H1 (cell line): ENCODE results near the gene RIPOR3.

Experiments
- BACH1 ChIP-seq: IDR thresholded peaks from 2 replicates; pipeline ENCODE4 v1.6.1; 2012; ENCODE audit warnings: low read length, improper control_type of control experiment
- CREB1 ChIP-seq: IDR thresholded peaks from 2 replicates; pipeline ENCODE4 v1.6.1; 2012; ENCODE audit warnings: inconsistent platforms
- EZH2 ChIP-seq: fragments of 200-600 bp; sonication (generic); IDR thresholded peaks from 2 replicates; pipeline ENCODE4 v1.7.1; 2012; ENCODE audit warnings: low read depth, mild to moderate bottlenecking, moderate library complexity, low read length, inconsistent platforms; ENCODE audit not compliant: severe bottlenecking
- HDAC6 ChIP-seq: IDR thresholded peaks from one replicate; pipeline ENCODE4 v1.7.1; 2012; ENCODE audit warnings: low read depth, mild to moderate bottlenecking, inconsistent platforms, low read length, moderate library complexity
- JUND ChIP-seq: IDR thresholded peaks from 2 replicates; pipeline ENCODE4 v1.6.1; 2011; ENCODE audit warnings: mild to moderate bottlenecking, improper control_type of control experiment, low read length
- KDM1A ChIP-seq: fragments of 200-600, 300-600 bp; sonication (generic); IDR thresholded peaks from 2 replicates; pipeline ENCODE4 v1.7.1; 2016; ENCODE audit warnings: mild to moderate bottlenecking, low read length, borderline replicate concordance
- NANOG ChIP-seq: IDR thresholded peaks from 2 replicates; pipeline ENCODE4 v1.6.1; 2011; ENCODE audit warnings: low read length, low read depth, mild to moderate bottlenecking, inconsistent platforms; ENCODE audit not compliant: insufficient read depth, poor library complexity, severe bottlenecking
- TAF1 ChIP-seq: IDR thresholded peaks from 2 replicates; pipeline ENCODE4 v1.6.1; 2011; ENCODE audit warnings: mild to moderate bottlenecking, low read depth, low read length
- TBP ChIP-seq: IDR thresholded peaks from 2 replicates; pipeline ENCODE4 v1.6.1; 2011; ENCODE audit warnings: low read depth, low read length, improper control_type of control experiment
- TCF12 ChIP-seq: IDR thresholded peaks from 2 replicates; pipeline ENCODE4 v1.6.1; 2011; ENCODE audit warnings: low read depth, mild to moderate bottlenecking, low read length

DNA sequence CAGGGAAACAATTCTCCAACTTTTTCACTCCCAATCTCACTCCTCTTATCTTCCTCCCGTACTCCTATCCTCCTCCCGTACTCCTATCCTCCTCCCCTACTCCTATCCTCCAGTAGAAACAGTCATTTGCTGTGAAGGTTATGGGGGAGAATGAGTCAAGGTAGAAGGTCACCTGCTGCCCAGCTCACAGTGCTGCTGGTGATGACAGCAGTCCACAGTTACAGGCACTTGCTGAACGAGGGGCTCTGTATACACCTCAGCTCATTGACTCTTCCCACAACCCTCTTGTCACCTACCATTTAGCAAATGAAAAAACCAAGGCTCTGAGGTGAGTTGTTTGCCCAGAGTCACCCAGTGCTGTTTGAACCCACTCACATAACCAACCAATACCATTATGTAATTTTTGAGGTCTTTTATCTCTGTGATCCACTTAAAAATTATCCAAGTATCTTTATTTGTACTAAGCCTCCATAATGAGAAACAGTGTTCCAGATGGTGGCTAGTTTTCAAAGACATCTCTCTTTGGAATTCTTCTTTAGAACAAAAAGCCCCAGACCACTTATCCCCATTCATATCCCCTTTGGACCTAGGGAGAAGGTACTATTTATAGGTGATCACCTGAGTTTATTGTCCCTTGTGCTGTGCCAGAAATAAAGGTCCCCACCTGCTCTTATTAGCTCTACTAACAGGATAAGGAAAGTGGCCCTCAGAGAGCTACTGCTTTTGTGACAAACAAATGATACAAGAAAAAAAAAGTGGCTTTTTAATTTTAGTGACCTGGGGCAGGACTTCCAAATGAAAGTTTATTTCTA, 128.0 kb downstream of the RIPOR3 start:
- TF ChIP-seq TAF1, result no peak
- no peak for TF ChIP-seq KDM1A
- no peak for TF ChIP-seq EZH2
- no peak for TF ChIP-seq NANOG
- no peak for TF ChIP-seq HDAC6
- no peak for TF ChIP-seq BACH1
- TF ChIP-seq JUND, result no peak
- TF ChIP-seq TCF12, result no peak
- no peak for TF ChIP-seq CREB1
- no peak for TF ChIP-seq TBP
